B cell (primary cell): ENCODE results near the gene AKR7A2. TPM values are rescaled to one million over a fixed set of nuclear protein-coding genes. Genes with fewer than 3 reads are reported as not detected.

Experiments used
- ATAC-seq: fragments of 200-7000 bp; cut with Tn5 transposase; one replicate; pipeline ENCODE4 v1.10.0; 2021; ENCODE audit warnings: low read depth, mild to moderate bottlenecking, moderate number of reproducible peaks, moderate library complexity
- CTCF ChIA-PET: fragments of 350-600 bp; sonication (Branson Sonifier 250); formaldehyde crosslinking; loops from one replicate; lab custom pipeline; 2021; ENCODE audit warnings: antibody characterized with exemption, inconsistent platforms; lab: Charles Lee
- POLR2A ChIA-PET: fragments of 350-600 bp; sonication (Branson Sonifier 250); formaldehyde crosslinking; loops from one replicate; lab custom pipeline; 2021; ENCODE audit warnings: antibody characterized with exemption; lab: Charles Lee
- DNase-seq: peaks from one replicate; pipeline ENCODE4 v3.0.0; 2013
- H2AFZ ChIP-seq: 2 replicates; pipeline ENCODE4 v1.6.1; 2012; ENCODE audit warnings: mild to moderate bottlenecking, low read depth, low read length; ENCODE audit not compliant: insufficient read depth, poor library complexity, severe bottlenecking
- H3K27ac ChIP-seq, 2 donors: 1 replicate in 1 of 2; 2 replicates in 1 of 2; pipeline ENCODE4 v1.5.1; 2012 to 2013; ENCODE audit warnings: low read length in 2 of 2, mild to moderate bottlenecking in 2 of 2, moderate library complexity in 1 of 2
- H3K27me3 ChIP-seq, 4 experiments: fragments of 200-600 bp in 1 of 4; sonication (generic) in 1 of 4; replicated peaks in 1 of 4; 1 replicate in 2 of 4; 2 replicates in 2 of 4; pipeline versions ENCODE4 v1.6.1 to v1.7.0; 2013 to 2016; ENCODE audit warnings: low read length in 3 of 4, mild to moderate bottlenecking in 2 of 4, mixed read lengths in 1 of 4, moderate library complexity in 1 of 4; ENCODE audit not compliant: insufficient read depth in 4 of 4, control insufficient read depth in 3 of 4; ENCODE audit errors: control extremely low read depth in 1 of 4
- H3K36me3 ChIP-seq, 2 experiments: replicated peaks in 1 of 2; 1 replicate in 1 of 2; 2 replicates in 1 of 2; pipeline versions ENCODE4 v1.6.1 to v1.7.1; 2013; ENCODE audit warnings: low read length in 1 of 2; ENCODE audit not compliant: insufficient read depth in 2 of 2, control insufficient read depth in 1 of 2; ENCODE audit errors: control extremely low read depth in 1 of 2, extremely low read depth in 1 of 2
- H3K4me1 ChIP-seq, 2 donors: fragments of 200-600 bp in 1 of 2; sonication (generic) in 1 of 2; 1 replicate in 1 of 2; 2 replicates in 1 of 2; pipeline versions ENCODE4 v1.5.1 to v1.6.1; 2013 to 2017; ENCODE audit warnings: low read length in 2 of 2; ENCODE audit not compliant: control insufficient read depth in 2 of 2, insufficient read depth in 2 of 2
- H3K4me2 ChIP-seq: replicated peaks from 2 replicates; pipeline ENCODE3; 2012; ENCODE audit warnings: mild to moderate bottlenecking, low read depth, low read length; ENCODE audit not compliant: poor library complexity, severe bottlenecking
- H3K4me3 ChIP-seq, 5 experiments: fragments of 200-600 bp in 1 of 5; sonication (generic) in 1 of 5; 1 replicate in 3 of 5; 2 replicates in 2 of 5; pipeline versions ENCODE4 v1.5.1 to v1.7.0; 2011 to 2016; ENCODE audit warnings: low read length in 4 of 5, mild to moderate bottlenecking in 4 of 5, low read depth in 2 of 5, control low read depth in 1 of 5, moderate library complexity in 1 of 5; ENCODE audit not compliant: insufficient read depth in 1 of 5; ENCODE audit errors: control extremely low read depth in 1 of 5, extremely low read depth in 1 of 5
- H3K79me2 ChIP-seq: fragments of 200-600 bp; sonication (generic); one replicate; pipeline ENCODE4 v1.6.0; 2016; ENCODE audit warnings: low read length; ENCODE audit not compliant: control insufficient read depth, insufficient read depth
- H3K9ac ChIP-seq: fragments of 200-600 bp; sonication (generic); 2 replicates; pipeline ENCODE4 v1.6.1; 2017; ENCODE audit warnings: mild to moderate bottlenecking, low read length, moderate library complexity
- H3K9me3 ChIP-seq, 3 donors: one replicate each; pipeline versions ENCODE4 v1.6.1 to v1.7.1; 2013; ENCODE audit warnings: low read length in 2 of 3; ENCODE audit not compliant: control insufficient read depth in 2 of 3, insufficient read depth in 1 of 3; ENCODE audit errors: control extremely low read depth in 1 of 3
- H4K20me1 ChIP-seq: 2 replicates; pipeline ENCODE4 v1.6.0; 2012; ENCODE audit warnings: mild to moderate bottlenecking, low read length; ENCODE audit not compliant: insufficient read depth, control insufficient read depth, poor library complexity, severe bottlenecking
- H3K27ac Mint-ChIP-seq: one replicate; pipeline ENCODE4 v1.8.0; 2021; ENCODE audit warnings: mixed read lengths
- H3K27me3 Mint-ChIP-seq: one replicate; pipeline ENCODE4 v1.8.0; 2021; ENCODE audit warnings: mixed read lengths
- H3K4me1 Mint-ChIP-seq: one replicate; pipeline ENCODE4 v1.8.0; 2021; ENCODE audit warnings: mixed read lengths
- H3K4me3 Mint-ChIP-seq: one replicate; pipeline ENCODE4 v1.8.0; 2021; ENCODE audit warnings: mixed read lengths
- H3K9me3 Mint-ChIP-seq: one replicate; pipeline ENCODE4 v1.8.0; 2022; ENCODE audit warnings: mixed read lengths; ENCODE audit not compliant: insufficient read depth
- CTCF ChIP-seq: fragments of 200-600 bp; IDR thresholded peaks from one replicate; pipeline ENCODE4 v1.8.0; 2022; ENCODE audit warnings: antibody characterized with exemption, mild to moderate bottlenecking
- EZH2 ChIP-seq: IDR thresholded peaks from 2 replicates; pipeline ENCODE4 v1.6.1; 2012; ENCODE audit warnings: borderline replicate concordance, low read depth, mild to moderate bottlenecking, moderate library complexity, low read length; ENCODE audit not compliant: insufficient read depth, poor library complexity, severe bottlenecking
- WGBS: methylation state at CpG from one replicate; pipeline ENCODE4 v1.1.5; 2013; ENCODE audit warnings: missing lambda C conversion rate; ENCODE audit not compliant: insufficient coverage; 5-methylcytosine and 5-hydroxymethylcytosine counted together
- intact Hi-C: fragments of 100-400 bp; cut with micrococcal nuclease; formaldehyde crosslinking; loops from one replicate; pipeline ENCODE4 v1.10.0; 2022
- polyA plus RNA-seq: library from polyadenylated mRNA; depleted of rRNA; stranded (reverse); fragments of >200 nt; gene quantifications from 2 replicates; pipeline ENCODE4 v1.2.3, GENCODE V29; 2012
- total RNA-seq, 2 donors: library from RNA; stranded (reverse); fragments of 120-200 nt in 1 of 2; gene quantifications; 1 replicate in 1 of 2; 2 replicates in 1 of 2; pipeline versions ENCODE4 v1.2.3 to v1.2.4, GENCODE V29; 2013 to 2022

Gene AKR7A2
- total and polyA plus RNA-seq, 2 donors (not counting 1 experiment from before 2014, with no cell fraction given) = 23.7 to 32.1 TPM

GRCh38 chr1:19358710-19359109 lies 46.8 kb upstream of the AKR7A2 start:
- H3K9ac ChIP-seq = no peak overlapping the region
- peaks cover 9% of the 10 kb centered on the region for H3K4me1 Mint-ChIP-seq
- H3K9me3 Mint-ChIP-seq = no peaks in the 10 kb centered on the region
- H3K27ac Mint-ChIP-seq = no peak overlapping the region
- TF ChIP-seq EZH2 = no peak
- no peak for TF ChIP-seq CTCF
- no peaks in the 10 kb centered on the region for H3K27me3 Mint-ChIP-seq
- H3K4me3 Mint-ChIP-seq = no peak overlapping the region
- peaks cover 2 to 44% of the 10 kb centered on the region in 2 experiments for H3K36me3 ChIP-seq
- DNase-seq (no peak), ATAC-seq (no peak)
- no peak overlapping the region for H2AFZ ChIP-seq
- no peak overlapping the region for H3K4me2 ChIP-seq
- peaks cover 36% of the 10 kb centered on the region for H3K79me2 ChIP-seq
- H3K27ac ChIP-seq = no peak overlapping the region
- POLR2A ChIA-PET = interaction anchor here (0.7 kb wide), 1 partner anchor 74 kb away, joined by 4 read pairs; no protein-coding TSS in a partner anchor
- intact Hi-C loops = no loop called here
- no peaks in the 10 kb centered on the region for H3K9me3 ChIP-seq
- H4K20me1 ChIP-seq = peaks cover 57% of the 10 kb centered on the region
- no peaks in the 10 kb centered on the region for H3K4me1 ChIP-seq
- H3K27me3 ChIP-seq = no peaks in the 10 kb centered on the region
- no peak overlapping the region for H3K4me3 ChIP-seq
- CTCF ChIA-PET = no interaction called here
- WGBS = 96% methylated on average over 6 of the region's 8 CpGs

GRCh38 chr1:19357299-19357986 lies 45.5 kb upstream of the AKR7A2 start:
- Histone ChIP-seq H3K79me2 (peaks cover 33% of the 10 kb centered on the region), H3K27ac (no peak overlapping the region), H3K36me3 (peaks cover 2 to 57% of the 10 kb centered on the region in 2 experiments), H3K4me2 (no peak overlapping the region), H3K9me3 (no peaks in the 10 kb centered on the region), H3K4me1 (no peaks in the 10 kb centered on the region), H3K4me3 (no peak overlapping the region), H3K9ac (no peak overlapping the region), H3K27me3 (no peaks in the 10 kb centered on the region), H4K20me1 (peaks cover 61% of the 10 kb centered on the region), H2AFZ (no peak overlapping the region)
- ChIA-PET POLR2A (no interaction called here), CTCF (no interaction called here)
- ATAC-seq (no peak), DNase-seq (no peak)
- Mint-ChIP-seq H3K27me3 (no peaks in the 10 kb centered on the region), H3K4me1 (peaks cover 9% of the 10 kb centered on the region), H3K9me3 (no peaks in the 10 kb centered on the region), H3K27ac (no peak overlapping the region), H3K4me3 (no peak overlapping the region)
- WGBS = 95% methylated on average over 7 of the region's 13 CpGs
- TF ChIP-seq EZH2 (no peak), CTCF (no peak)
- intact Hi-C loops = no loop called here
